Measurements from ENCODE around the gene JMJD8.

GRCh38 chr16:705431-706188 lies 21.5 kb upstream of the JMJD8 start, which contains the start of gene FBXL16:
- no peak for TF ChIP-seq POLR2A (IDR thresholded peaks at IDR 0.05)
- TF ChIP-seq, protein P1, sequence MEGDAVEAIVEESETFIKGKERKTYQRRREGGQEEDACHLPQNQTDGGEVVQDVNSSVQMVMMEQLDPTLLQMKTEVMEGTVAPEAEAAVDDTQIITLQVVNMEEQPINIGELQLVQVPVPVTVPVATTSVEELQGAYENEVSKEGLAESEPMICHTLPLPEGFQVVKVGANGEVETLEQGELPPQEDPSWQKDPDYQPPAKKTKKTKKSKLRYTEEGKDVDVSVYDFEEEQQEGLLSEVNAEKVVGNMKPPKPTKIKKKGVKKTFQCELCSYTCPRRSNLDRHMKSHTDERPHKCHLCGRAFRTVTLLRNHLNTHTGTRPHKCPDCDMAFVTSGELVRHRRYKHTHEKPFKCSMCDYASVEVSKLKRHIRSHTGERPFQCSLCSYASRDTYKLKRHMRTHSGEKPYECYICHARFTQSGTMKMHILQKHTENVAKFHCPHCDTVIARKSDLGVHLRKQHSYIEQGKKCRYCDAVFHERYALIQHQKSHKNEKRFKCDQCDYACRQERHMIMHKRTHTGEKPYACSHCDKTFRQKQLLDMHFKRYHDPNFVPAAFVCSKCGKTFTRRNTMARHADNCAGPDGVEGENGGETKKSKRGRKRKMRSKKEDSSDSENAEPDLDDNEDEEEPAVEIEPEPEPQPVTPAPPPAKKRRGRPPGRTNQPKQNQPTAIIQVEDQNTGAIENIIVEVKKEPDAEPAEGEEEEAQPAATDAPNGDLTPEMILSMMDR (IDR thresholded peaks at IDR 0.05), result no peak

All from esophagus squamous epithelium (tissue), 4 donors.